Measurements from ENCODE around the gene GAK. TPM values are rescaled to one million over a fixed set of nuclear protein-coding genes. Genes with fewer than 3 reads are reported as not detected.

Gene GAK
- total and polyA plus RNA-seq, 2 donors from 2014 or later, result 92.0 to 124 TPM

GRCh38 chr4:959338-960139, 27.4 kb upstream of the GAK start:
- DNase-seq (peak in 2 of 5 donors; percentile 30 to 66), FAIRE-seq (no peak)

GRCh38 chr4:958696-959337, 26.7 kb upstream of the GAK start:
- FAIRE-seq (no peak), DNase-seq (peak in 2 of 5 donors; percentile 12 to 38)
- no peaks in the 10 kb centered on the region for H3K27me3 ChIP-seq (ENCODE audit: control insufficient read depth, insufficient read depth, low read length)
- no peaks in the 10 kb centered on the region for H3K9me3 ChIP-seq (ENCODE audit: control insufficient read depth in 2 of 3, insufficient read depth in 1 of 3, low read length in 3 of 3)
- peaks cover 0 to 5% (median 0%) of the 10 kb centered on the region in 3 donors for H3K36me3 ChIP-seq (ENCODE audit: control insufficient read depth in 2 of 3, insufficient read depth in 3 of 3, low read length in 3 of 3)
- intact Hi-C loops (cut with DNase I), result no loop called here
- no peaks in the 10 kb centered on the region for H3K4me1 ChIP-seq (ENCODE audit: control insufficient read depth in 2 of 3, insufficient read depth in 2 of 3, low read depth in 1 of 3, low read length in 3 of 3)
- no peak overlapping the region for H3K27ac ChIP-seq (ENCODE audit: low read depth in 2 of 2, low read length in 2 of 2)
- H3K4me3 ChIP-seq (ENCODE audit: low read length in 3 of 3), result no peak overlapping the region
- no peak overlapping the region for H3K9ac ChIP-seq (ENCODE audit: low read length in 3 of 3)
- no peak for TF ChIP-seq CTCF (IDR thresholded peaks at IDR 0.05; ENCODE audit: borderline replicate concordance, extremely low read depth, insufficient read depth)

More at GRCh38 chr4:959338-960139, 27.4 kb upstream of the GAK start:
- H3K27ac ChIP-seq (ENCODE audit: low read depth in 2 of 2, low read length in 2 of 2), result no peak overlapping the region
- TF ChIP-seq CTCF (IDR thresholded peaks at IDR 0.05; ENCODE audit: borderline replicate concordance, extremely low read depth, insufficient read depth), result no peak
- peaks cover 0 to under 1% (median 0%) of the 10 kb centered on the region in 3 donors for H3K36me3 ChIP-seq (ENCODE audit: control insufficient read depth in 2 of 3, insufficient read depth in 3 of 3, low read length in 3 of 3)
- no peaks in the 10 kb centered on the region for H3K27me3 ChIP-seq (ENCODE audit: control insufficient read depth, insufficient read depth, low read length)
- no peak overlapping the region for H3K9ac ChIP-seq (ENCODE audit: low read length in 3 of 3)
- H3K4me3 ChIP-seq (ENCODE audit: low read length in 3 of 3), result no peak overlapping the region
- no peaks in the 10 kb centered on the region for H3K9me3 ChIP-seq (ENCODE audit: control insufficient read depth in 2 of 3, insufficient read depth in 1 of 3, low read length in 3 of 3)
- intact Hi-C loops (cut with DNase I), result no loop called here
- no peaks in the 10 kb centered on the region for H3K4me1 ChIP-seq (ENCODE audit: control insufficient read depth in 2 of 3, insufficient read depth in 2 of 3, low read depth in 1 of 3, low read length in 3 of 3)

- Histone ChIP-seq H3K36me3 (ENCODE audit: control insufficient read depth in 2 of 3, insufficient read depth in 3 of 3, low read length in 3 of 3) (peaks cover 0 to 5% (median 0%) of the 10 kb centered on the region in 3 donors), H3K4me3 (ENCODE audit: low read length in 3 of 3) (no peak overlapping the region), H3K9me3 (ENCODE audit: control insufficient read depth in 2 of 3, insufficient read depth in 1 of 3, low read length in 3 of 3) (no peaks in the 10 kb centered on the region), H3K9ac (ENCODE audit: low read length in 3 of 3) (no peak overlapping the region), H3K27ac (ENCODE audit: low read depth in 2 of 2, low read length in 2 of 2) (no peak overlapping the region), H3K4me1 (ENCODE audit: control insufficient read depth in 2 of 3, insufficient read depth in 2 of 3, low read depth in 1 of 3, low read length in 3 of 3) (no peaks in the 10 kb centered on the region), H3K27me3 (ENCODE audit: control insufficient read depth, insufficient read depth, low read length) (no peaks in the 10 kb centered on the region)
- no peak for TF ChIP-seq CTCF (IDR thresholded peaks at IDR 0.05; ENCODE audit: borderline replicate concordance, extremely low read depth, insufficient read depth)
- FAIRE-seq (no peak), DNase-seq (peak in 1 of 5 donors; percentile 15)
- intact Hi-C loops (cut with DNase I), result no loop called here
Observed at GRCh38 chr4:958314-958665, 26.2 kb upstream of the GAK start.
